Heart left ventricle (tissue), 13 donors: Measurements from ENCODE around the gene TBX2.

Experiments used
- CTCF ChIP-seq, 12 donors: fragments of 200-600 bp; sonication (generic) in 4 of 12; IDR thresholded peaks; one replicate each; pipeline versions ENCODE4 v1.5.0 to v1.8.0; 2018 to 2022; ENCODE audit warnings: antibody characterized with exemption in 12 of 12, mild to moderate bottlenecking in 5 of 12
- POLR2A ChIP-seq, 2 donors: fragments of 450-650 bp; IDR thresholded peaks; one replicate each; pipeline ENCODE4 v1.6.1; 2017; ENCODE audit warnings: antibody characterized with exemption in 2 of 2, mild to moderate bottlenecking in 2 of 2, moderate library complexity in 2 of 2
- donor health status: ischemic (EF 13 %, LVEDD 7.1; RV severe dilation, severe dysfunction).
- donor health status: DM: no; HTN: yes; CAD: no.
- donor health status: DM: no; HTN: no; CAD: no.
- donor health status: ischemic (EF 25% LVEDD 6.9; RV normal size, moderate dysfunction).
- donor health status: ischemic (EF 25% LVEDD 5.7; RV mildly dilated, moderate dysfunction).
- donor health status: ischemic (EF 35%, LVEDD 5.7; RV mildly dilated, moderate dysfunction).
- donor health status: nonischemic (EF 11% LVEDD 7.7; RV severe dilation, severe dysfunction).
- donor health status: DM: yes; HTN: yes; CAD: no.
- donor health status: PGD.
- donor health status: ischemic (EF 29% LVEDD 5.4; RV normal size, mild dysfunction).
- donor health status: nonischemic (EF 23%, LVEDD 6.1; RV moderate dilation, normal function).

GRCh38 chr17:61458421-61459141 is 58.9 kb downstream of the TBX2 start:
- TF ChIP-seq CTCF (IDR thresholded peaks at IDR 0.05): no peak
- TF ChIP-seq POLR2A (IDR thresholded peaks at IDR 0.05): no peak
